GM21381 (cell line): ENCODE measurements around the gene PRKCE.
A peak's percentile ranks its signal among the peaks of the same experiment; 100 is the strongest.

Experiments used
- ATAC-seq: cut with Tn5 transposase; IDR thresholded peaks from one replicate; pipeline ENCODE4 v1.9.1; 2021; ENCODE audit warnings: mild to moderate bottlenecking, moderate library complexity; ENCODE audit not compliant: unreplicated experiment

PRKCE gene

GRCh38 chr2:45631319-45631718, 20.2 kb upstream of the PRKCE start:
- ATAC-seq = no peak

GRCh38 chr2:45631955-45632354, 19.5 kb upstream of the PRKCE start:
- ATAC-seq = no peak

- no peak for ATAC-seq
Observed at GRCh38 chr2:45634223-45634622, 17.3 kb upstream of the PRKCE start.

- no peak for ATAC-seq
Observed at GRCh38 chr2:45636008-45636407, 15.5 kb upstream of the PRKCE start.

- peak; percentile 88 for ATAC-seq
Observed at GRCh38 chr2:45637440-45637839, 14.0 kb upstream of the PRKCE start.

GRCh38 chr2:45640576-45640975, 10.9 kb upstream of the PRKCE start:
- ATAC-seq = no peak

GRCh38 chr2:45643095-45643494, 8.4 kb upstream of the PRKCE start:
- ATAC-seq = no peak

GRCh38 chr2:45643543-45644542, 7.6 kb upstream of the PRKCE start:
- ATAC-seq = peak; percentile 72

GRCh38 chr2:45646289-45646688, 5.2 kb upstream of the PRKCE start:
- no peak for ATAC-seq

GRCh38 chr2:45647356-45647755, 4.1 kb upstream of the PRKCE start:
- no peak for ATAC-seq

GRCh38 chr2:45647986-45648520, 3.4 kb upstream of the PRKCE start:
- no peak for ATAC-seq

- no peak for ATAC-seq
Observed at GRCh38 chr2:45648636-45649035, 2.8 kb upstream of the PRKCE start.

- no peak for ATAC-seq
Observed at GRCh38 chr2:45649462-45649857, 2.0 kb upstream of the PRKCE start.

- ATAC-seq = peak; percentile 33
Observed at GRCh38 chr2:45649858-45650811, 1.3 kb upstream of the PRKCE start.

GRCh38 chr2:45650851-45651414, 542 bp upstream of the PRKCE start:
- ATAC-seq = peak; percentile 68

- no peak for ATAC-seq
Observed at GRCh38 chr2:45652090-45653031, 886 bp downstream of the PRKCE start.

GRCh38 chr2:45653122-45653913, 1.8 kb downstream of the PRKCE start:
- no peak for ATAC-seq

- ATAC-seq = no peak
Observed at GRCh38 chr2:45654250-45654649, 2.8 kb downstream of the PRKCE start.

- ATAC-seq = no peak
Observed at GRCh38 chr2:45661828-45662227, 10.4 kb downstream of the PRKCE start.
